NCI-H69 (cell line): Measurements from ENCODE around the gene GRAMD1B.

Source experiments
- DNase-seq: peaks from one replicate; lab custom pipeline; 2025; lab: John Stamatoyannopoulos, UW

Gene GRAMD1B

DNA sequence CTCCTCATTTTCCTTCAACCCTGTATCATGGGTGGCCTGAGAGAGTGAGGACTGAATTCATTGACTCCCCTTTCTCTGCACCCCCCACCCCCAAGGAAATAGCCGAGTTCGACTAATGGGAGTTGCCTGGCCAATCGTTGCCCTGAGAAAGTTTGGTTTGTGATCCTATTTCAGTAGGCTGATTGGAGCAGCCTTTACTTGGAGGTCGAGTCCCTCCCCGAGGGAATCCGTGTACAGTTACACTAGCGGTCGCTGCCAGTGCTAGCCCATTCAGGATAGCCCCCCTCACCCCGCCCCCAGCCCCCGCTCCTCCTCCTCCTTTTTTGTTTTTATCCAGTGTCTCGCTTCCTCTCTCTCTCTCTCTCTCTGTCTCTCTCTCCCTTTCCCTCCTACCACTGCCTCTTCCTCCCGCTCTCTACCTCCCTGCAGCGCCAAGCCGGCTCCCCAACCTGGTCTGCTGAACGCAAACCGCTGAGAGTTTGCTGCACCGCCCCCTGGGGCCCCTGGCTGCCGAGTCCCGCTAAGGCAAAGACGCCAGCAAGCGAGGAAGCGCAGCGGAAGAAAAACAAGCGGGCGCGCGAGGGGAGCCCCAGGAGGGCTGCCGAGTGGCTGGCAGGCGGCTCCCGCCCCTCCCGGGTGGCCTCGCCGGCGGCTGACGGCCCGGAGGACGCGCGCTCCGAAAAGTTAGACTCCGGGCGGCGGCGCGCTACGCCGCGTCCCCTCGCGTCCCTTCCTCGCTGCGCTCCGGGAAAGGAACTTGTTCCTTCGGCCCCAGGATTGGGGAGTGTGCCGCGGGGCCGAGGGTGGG lies at the start of gene GRAMD1B:
TSS of gene GRAMD1B (plus strand) at position 357 of the 808 bp plus-strand sequence. CDS start 524 bp downstream, outside the sequence.
- DNase-seq = peak; percentile 91

DNA sequence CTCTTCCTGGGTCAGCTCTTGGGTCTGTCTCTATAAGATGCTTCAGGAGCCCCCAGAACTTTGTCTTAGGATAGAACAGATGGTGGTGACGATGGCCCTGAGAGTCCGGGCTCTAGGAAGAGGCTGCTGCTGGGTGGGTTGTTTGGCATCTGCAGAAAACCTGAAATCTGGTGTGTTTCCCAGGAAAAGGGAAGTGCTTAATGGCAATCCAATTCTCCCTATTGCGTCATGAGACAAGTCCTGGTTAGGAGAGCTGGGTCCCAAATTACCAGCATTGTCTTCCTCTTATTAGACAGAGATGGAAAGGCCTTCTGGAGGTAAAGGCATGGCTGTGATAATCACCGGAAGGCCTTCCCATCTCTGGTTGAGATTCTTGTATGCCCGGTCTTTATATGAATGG lies 48.9 kb upstream of the GRAMD1B start:
- no peak for DNase-seq

DNA sequence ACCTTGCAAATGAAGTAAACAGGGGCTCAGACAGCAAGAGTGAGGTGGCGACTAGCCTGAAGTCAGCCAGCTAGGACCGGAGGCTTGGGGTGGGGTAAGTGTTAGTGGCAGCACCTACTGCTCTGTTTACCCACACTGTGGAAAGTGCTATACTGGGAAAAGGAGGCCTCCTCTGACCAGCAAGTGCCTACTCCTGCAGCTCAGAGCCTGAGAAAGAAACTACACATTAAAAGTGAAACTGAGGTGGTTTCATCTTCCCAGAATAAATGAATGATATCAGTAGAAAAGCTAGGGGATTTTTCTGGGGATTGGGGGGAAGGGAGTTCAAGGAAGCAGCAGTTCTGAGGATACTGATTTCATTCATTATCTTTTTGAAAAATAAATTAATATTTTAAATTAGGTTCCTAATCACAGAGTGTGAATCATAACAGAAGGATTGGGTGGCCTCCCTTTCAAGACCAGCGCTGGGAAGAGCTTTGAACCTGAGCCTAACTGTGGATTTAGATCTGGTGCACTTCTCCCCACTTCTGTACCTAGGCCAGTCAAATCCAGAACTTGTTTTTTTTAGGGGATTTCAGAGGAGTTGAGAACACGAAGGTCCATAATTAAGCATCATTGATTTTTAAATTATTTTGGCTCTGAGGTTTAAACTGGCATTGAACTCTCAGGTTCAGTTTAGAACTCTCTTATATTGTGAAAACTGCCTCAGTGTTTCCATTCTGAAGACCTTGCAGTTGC lies 48.1 kb upstream of the GRAMD1B start:
- no peak for DNase-seq

DNA sequence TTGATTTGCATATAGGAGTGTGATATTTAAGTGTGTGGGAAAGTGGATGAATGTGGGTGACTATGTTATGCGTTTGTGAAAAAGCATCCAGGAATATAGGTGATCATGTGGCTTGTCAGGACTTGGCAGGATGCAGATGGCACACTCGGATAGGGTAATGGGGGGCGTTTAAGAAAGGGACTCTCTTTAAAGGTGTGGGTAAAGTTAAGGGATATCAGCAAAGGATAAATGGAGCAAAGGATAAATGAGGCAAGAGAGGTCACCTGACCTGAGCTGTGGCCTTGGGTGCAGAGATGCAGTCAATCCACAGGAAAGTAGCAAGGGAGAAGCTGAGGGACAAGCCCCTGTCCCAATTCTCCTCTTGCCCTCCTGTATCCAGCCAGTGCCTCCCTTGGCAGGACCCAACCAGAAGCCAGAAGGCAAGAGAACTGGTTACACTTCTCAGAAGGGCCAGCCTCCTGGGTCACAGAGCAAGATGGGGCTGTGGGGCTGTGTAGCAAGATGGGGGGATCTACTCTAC lies 47.5 kb upstream of the GRAMD1B start:
- no peak for DNase-seq

DNA sequence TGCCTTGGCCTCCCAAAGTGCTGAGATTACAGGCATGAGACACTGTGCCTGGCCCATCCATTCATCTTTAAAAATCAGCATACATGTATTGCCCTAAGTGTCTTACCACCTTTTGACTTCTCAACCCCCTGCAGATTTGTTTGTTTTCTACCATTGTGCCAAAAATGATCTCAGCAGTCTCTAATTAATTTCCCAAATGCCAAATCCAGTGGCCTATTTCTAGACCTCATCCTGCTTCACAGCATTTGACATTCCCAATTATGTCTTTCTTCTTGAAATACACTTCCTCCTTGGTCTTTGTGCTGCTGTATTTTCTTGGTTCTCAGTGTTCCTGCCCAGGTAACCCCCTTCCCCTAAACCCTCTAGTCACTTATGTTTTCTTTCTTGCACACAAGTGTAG lies 46.0 kb upstream of the GRAMD1B start:
- DNase-seq = peak; percentile 74

DNA sequence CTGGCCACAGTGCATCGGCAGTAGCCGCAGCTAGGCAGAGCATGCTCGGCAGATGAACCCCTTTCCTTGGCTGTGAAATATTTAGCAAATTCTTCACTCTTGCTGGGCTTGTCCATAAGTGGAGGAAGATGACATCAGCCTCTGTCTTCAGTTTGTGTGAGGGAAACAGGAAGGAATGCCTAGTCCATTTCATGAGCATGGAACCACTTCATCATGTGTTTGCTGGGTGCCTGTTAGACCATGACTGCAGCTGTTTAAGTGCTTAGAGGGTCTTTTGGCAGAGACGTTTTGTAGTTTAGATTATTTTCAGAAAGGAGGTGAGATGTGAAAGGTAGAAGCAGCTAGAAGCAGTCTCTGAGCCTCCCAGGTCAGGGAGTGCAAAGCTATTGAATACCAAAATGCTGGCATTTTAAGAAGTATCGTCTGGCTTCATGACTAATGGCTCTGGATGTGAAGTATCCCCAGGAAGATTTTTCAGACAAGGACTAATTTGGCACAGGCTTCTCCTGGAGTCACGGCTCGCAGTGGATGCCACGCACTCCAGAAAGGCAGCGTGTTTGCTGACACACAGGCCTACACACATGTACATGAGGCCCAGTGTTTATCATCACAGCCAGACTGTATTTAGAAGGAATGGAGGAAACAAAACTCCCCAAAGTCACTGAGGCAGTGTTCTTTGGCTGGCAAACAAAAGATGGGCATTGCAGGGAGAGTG lies 43.1 kb upstream of the GRAMD1B start:
- no peak for DNase-seq

DNA sequence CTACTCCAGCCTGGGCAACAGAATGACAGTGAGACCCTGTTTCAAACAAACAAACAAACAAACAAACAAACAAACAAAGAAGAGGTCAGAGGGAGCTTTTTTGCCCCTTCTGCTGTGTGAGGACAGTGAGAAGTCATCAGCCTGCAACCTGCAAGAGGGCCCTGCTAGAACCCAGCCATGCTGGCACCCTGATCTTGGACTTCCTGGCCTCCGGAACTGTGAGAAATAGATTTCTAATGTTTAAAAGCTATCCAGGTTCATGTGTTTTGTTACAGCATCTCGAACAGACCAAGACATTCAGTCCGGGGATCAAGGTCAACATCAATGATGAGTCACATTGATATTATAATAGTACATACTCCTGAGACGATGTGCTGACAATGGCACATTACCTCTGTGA lies 41.4 kb upstream of the GRAMD1B start:
- DNase-seq = no peak

DNA sequence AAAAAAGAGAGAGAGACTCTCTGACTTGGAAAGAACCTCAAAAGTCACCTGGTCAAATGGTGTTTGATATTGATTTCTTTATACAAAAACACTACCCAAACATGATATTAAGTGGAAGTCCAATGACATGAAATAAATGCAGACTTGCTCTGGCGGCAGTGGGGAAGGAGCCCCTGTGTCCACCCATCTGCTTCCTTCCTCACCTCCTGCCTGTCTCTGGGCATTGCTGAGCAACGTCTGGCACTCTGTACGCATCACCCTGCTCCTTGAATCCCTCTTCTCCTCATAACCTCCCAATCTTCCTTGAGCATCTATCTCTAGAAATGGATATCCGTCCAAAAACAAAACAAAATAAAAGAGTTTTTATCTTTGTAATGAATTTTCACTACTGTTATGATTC lies 39.9 kb upstream of the GRAMD1B start:
- DNase-seq = no peak

DNA sequence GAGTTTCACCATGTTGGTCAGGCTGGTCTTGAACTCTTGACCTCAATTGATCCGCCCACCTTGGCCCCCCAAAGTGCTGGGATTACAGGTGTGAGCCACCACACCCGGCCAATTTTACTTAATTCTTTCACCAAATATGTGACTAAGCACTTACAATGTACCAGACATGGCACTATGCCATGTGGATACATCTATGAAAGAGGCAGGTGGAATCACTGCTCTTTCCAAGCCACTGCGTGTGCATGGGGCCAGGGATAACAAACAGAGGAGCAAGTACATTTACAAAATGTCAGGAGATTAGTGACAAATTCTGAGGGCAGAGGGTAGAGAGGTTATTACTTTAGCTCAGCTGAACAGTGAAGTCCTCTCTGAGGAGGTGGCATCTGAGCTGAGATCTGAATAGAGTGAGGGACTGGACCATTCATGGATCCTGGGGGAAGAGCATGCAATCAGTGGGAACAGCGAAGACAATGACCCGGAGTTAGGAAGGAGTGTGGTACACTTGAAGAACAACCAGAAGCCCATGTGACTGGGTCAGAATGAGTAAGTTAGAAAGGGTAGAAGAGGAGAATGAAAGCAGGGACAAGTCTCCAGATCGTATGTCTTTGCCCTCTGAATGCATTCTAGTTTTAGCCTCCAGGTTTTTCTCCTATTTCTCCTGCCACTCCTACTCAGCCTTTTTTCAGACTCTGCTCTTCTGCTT lies 38.3 kb upstream of the GRAMD1B start:
- peak; percentile 85 for DNase-seq

DNA sequence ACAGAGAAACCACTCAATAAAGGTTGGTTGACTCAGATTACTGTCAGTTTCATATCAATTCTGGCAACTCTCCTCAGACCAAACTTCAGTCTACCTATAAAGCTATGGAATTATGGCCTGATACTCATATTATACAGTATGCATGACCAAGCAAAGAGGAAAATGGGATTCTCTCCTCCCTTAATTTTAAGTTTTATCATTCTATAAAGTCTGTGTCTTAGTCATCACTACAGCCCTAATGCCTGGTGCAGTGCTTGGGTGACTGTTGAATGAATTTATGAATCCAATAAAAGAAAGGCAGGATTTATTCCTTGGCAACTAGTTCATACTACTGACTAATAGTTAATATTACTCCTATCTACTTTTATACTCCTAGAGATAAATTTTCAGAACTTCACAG lies 37.6 kb upstream of the GRAMD1B start:
- DNase-seq = no peak

DNA sequence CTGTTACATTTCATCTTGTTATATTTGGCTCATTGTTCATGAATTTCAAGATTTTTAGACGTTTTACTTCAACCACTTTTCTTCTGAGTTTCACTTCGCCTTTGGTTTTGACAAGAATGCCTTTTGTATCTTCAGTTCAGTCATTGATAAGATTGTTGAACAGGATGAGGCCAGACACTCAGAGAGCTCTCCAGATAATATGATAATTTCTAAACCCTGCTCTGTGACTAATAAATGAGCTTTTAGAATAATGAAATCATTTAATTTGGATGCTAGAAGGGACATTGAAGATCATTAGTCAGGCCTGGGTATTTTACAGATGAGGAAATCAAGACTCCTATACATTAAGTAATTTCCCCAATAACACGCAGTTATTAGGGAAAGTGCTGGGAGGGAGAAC lies 37.2 kb upstream of the GRAMD1B start:
- DNase-seq = no peak

DNA sequence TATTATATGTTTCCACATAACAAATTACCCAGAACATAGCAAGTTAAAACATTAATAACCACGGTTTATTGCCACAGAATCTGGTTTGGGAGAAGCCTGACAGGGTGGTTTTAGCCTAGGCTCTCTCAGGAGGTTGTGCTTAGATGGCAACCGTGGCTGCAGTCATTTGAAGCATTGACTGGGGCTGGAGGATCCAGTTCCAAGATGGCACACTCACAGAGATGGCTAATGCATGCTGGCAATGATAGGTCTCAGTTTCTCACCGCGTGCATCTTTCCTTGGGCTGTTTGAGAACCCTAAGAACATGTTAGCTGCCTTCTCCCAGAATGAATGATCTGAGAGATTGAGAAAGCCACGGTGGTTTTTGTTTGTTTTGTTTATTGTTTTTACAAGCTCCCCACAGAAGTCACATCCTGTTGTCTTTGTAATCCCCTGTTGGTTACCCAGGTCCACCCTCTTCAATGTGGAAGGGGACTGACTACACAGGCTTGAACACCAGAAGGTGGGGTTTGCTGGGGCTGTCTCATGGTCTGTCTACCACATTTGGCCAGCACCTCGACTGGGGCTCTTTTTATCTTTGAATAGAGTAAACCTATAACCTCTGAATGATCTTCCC lies 36.6 kb upstream of the GRAMD1B start:
- no peak for DNase-seq

DNA sequence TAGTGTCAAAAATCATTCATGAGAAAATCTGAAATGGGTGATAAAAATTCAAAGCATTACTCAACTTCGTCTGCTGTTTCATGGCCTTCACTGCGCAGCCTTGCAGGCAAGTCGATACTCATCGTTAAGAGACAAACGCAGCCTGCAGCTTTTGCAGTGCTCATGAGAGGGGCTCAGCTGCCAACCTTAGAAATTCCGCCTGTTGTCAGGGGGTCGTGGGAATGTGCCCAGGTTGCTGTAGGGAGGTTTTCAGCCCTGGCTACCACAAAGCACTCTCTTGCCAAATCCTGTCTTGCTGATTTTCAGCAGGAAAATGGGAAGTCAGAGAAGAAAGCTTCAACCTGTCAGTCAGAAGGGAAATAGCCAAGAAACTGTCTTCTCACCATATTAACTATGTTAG lies 25.4 kb upstream of the GRAMD1B start:
- DNase-seq = no peak

DNA sequence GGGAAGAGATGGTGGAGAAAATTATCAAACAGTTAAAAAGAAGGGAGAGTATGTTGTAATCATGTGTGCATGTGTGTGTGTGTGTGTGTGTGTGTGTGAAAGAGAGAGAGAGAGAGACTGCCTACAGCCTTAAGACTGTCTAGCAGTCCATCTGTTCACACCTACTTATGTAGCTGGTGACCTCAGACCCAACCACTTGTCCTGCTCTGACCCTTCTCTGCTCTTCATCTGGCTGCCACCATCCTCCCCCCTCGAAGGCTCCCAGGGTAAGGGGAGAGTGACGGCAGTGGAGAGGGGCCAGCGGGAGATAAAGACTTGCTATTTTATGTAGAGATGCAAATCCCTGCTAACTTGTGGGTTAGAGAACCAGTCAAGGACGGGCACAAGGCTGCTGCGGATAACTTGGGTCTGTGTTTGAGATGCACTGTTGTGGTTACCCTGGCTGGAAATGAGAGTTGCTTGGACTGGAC lies 24.9 kb upstream of the GRAMD1B start:
- peak; percentile 19 for DNase-seq

DNA sequence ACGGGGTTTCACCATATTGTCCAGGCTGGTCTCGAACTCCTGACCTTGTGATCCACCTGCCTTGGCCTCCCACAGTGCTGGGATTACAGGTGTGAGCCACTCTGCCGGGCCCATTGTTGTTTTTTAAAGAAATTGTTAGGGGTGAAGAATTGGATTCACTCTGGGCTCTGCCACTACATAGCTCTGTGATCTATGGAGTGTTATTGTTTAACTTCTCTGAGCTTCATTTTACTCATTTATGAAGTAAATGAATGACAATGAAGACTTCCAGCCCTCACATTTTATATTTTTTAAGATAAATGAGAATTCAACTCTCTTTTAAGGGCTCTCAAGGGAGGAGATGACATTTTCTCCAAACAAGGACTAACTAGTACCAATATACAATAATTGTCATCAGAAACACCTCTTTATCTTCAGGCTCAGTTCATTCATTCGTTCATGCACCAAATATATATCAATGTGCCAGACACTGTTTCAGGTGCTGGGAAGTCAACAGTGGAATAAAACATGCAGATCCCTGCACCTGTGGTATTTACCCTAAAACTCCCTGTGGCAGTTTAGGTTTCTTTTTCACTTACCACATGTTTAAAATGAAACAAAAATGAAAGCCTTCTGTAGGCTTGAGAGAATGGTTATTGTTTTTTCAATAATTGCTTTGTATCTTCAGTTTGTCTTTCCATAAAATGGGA lies 23.5 kb upstream of the GRAMD1B start:
- DNase-seq = no peak

DNA sequence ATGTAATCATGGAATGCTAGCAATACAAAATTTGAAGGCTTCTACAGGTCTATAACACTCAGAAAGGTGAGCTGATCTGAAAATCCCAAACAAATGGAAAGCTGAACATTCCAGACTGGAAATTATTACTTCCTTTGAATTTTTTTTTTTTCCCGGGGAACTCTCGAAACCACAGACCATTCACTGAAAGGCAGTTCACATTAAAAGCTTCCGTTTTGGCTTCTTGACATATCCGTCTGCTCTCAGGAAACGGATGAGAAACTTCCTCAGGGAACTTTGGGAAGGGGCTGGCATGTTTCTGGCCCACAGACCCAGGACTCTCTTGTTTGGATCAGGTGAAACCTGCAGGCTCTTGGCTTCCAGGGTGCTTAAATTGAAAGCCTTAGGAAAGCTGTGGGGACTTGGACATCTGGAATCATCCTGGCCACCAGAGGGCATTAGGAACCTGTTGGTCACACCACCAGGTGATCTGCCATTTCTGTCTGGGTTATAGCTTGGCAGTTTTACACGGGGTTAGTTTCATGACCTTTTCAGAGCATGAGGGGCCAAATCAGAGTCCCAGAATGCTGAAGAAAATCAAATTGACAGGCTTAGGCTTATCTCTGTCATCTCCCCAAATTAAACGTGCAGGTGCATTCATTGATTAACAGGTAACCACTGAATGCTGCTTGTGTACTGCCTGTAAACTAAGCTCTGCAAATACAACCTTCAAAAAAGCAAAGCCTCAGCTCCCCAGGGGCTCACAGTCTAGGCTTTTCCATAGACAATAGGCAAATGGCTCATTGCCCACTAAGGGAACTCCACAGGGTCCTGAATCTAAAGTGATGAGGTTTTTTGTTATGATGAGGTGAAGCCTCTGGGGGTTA lies 22.7 kb upstream of the GRAMD1B start:
- peak; percentile 95 for DNase-seq

DNA sequence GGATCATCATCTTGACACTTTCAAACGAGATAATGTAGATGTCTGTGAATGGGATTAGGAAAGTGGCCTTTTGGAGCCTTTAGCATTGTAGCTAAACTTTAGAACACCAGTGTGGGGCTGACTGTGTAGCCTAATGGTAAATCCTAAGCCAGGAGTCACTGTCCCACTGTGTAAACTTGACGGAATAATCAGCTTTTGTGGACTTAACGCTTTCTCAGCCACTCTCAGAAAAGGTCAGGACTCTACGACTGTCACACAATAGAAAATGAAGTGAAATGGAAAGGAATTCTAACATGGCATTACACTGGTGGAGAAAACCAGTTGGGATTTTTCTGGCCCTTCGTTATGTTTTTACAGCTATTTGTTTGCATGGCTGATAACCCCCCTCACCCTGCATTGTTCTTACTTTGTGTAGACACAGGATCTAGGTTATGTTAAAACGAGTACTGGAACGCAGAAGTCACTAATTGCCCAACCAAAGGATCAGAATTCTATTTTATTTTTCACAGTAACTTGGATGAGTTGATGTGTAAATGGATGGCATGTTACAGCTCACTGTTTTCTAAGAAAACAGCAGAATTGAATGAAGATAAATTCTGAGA lies 22.0 kb upstream of the GRAMD1B start:
- DNase-seq = peak; percentile 81

DNA sequence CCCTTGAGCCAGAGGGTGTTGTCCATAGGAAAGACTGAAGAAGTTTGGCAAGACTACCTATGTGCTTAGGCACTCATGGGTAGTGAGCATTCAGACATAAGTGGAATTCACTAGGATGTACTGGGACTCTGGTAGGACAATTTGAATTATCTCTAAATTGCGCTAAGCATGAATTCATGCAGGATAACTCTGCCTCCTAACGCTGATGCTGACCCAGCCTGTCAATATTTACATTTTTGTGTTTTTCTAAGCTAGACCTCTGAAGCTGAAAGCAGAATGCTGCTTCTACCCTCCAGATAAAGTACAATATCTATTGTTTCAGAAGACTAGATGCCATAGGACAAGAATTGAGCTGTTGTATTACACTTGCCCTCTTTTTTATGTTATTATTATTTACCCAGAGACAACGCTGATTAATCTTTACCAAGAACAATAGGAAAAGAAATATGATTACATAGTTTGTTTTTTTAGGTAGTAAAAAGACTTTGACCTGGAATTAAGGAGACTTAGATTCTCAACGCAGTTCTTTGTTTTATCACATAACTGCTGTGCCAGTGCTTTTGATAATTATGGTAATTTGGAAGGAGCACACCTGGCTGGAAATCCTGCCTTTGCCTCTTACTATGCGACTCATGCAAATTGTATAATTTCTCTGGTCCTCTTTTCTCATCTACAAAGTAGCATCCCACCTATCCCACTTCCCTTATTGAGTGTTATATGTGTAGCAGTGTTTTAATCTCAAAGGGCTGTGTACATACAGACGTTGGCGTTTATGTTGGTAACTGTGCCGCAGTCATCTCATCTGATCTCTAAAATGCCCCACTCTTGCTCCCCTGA lies 21.2 kb upstream of the GRAMD1B start:
- DNase-seq = peak; percentile 84
